CD4-positive, alpha-beta T cell (primary cell): Measurements from ENCODE around the gene SEMA3D. TPM values are rescaled to one million over a fixed set of nuclear protein-coding genes. Genes with fewer than 3 reads are reported as not detected.

ENCODE experiments used
- ATAC-seq: fragments of 200-7000 bp; cut with Tn5 transposase; one replicate; pipeline ENCODE4 v1.10.0; 2022; ENCODE audit warnings: mild to moderate bottlenecking; ENCODE audit not compliant: poor library complexity
- CTCF ChIA-PET: fragments of 350-600 bp; sonication (Branson Sonifier 250); formaldehyde crosslinking; loops from one replicate; lab custom pipeline; 2021; ENCODE audit warnings: antibody characterized with exemption, inconsistent platforms; lab: Charles Lee
- POLR2A ChIA-PET: fragments of 350-600 bp; sonication (Branson Sonifier 250); formaldehyde crosslinking; loops from one replicate; lab custom pipeline; 2021; ENCODE audit warnings: antibody characterized with exemption, inconsistent platforms; lab: Charles Lee
- DNase-seq, 14 experiments: peaks; one replicate each; pipeline ENCODE4 v3.0.0-alpha.2; 2013 to 2020; ENCODE audit warnings: mixed read lengths in 2 of 14
- H3K27ac ChIP-seq, 2 donors: one replicate each; pipeline versions ENCODE4 v1.5.1 to v1.7.0; 2013; ENCODE audit warnings: low read length in 2 of 2, low read depth in 1 of 2, mild to moderate bottlenecking in 1 of 2
- H3K27me3 ChIP-seq, 2 experiments: 1 replicate in 1 of 2; 2 replicates in 1 of 2; pipeline versions ENCODE4 v1.6.1 to v1.7.0; 2013; ENCODE audit warnings: low read length in 2 of 2, control low read depth in 1 of 2, mild to moderate bottlenecking in 1 of 2, moderate library complexity in 1 of 2; ENCODE audit not compliant: insufficient read depth in 2 of 2, control insufficient read depth in 1 of 2
- H3K36me3 ChIP-seq: one replicate; pipeline ENCODE4 v1.6.1; 2013; ENCODE audit warnings: low read length, control low read depth; ENCODE audit not compliant: insufficient read depth
- H3K4me1 ChIP-seq: one replicate; pipeline ENCODE4 v1.6.1; 2013; ENCODE audit warnings: low read length, control low read depth; ENCODE audit not compliant: insufficient read depth
- H3K4me3 ChIP-seq: one replicate; pipeline ENCODE4 v1.5.1; 2013; ENCODE audit warnings: mild to moderate bottlenecking, low read length, moderate library complexity
- H3K9me3 ChIP-seq, 2 experiments: 1 replicate in 1 of 2; 2 replicates in 1 of 2; pipeline versions ENCODE4 v1.6.1 to v1.7.0; 2013; ENCODE audit warnings: low read length in 2 of 2, mild to moderate bottlenecking in 2 of 2, control low read depth in 1 of 2, moderate library complexity in 1 of 2; ENCODE audit not compliant: control insufficient read depth in 1 of 2, insufficient read depth in 1 of 2
- H3K27ac Mint-ChIP-seq: one replicate; pipeline ENCODE4 v1.8.0; 2020; ENCODE audit warnings: mixed read lengths
- H3K27me3 Mint-ChIP-seq: one replicate; pipeline ENCODE4 v1.8.0; 2021; ENCODE audit warnings: mixed read lengths
- H3K36me3 Mint-ChIP-seq: one replicate; pipeline ENCODE4 v1.8.0; 2021; ENCODE audit warnings: low read depth, mixed read lengths
- H3K4me1 Mint-ChIP-seq: one replicate; pipeline ENCODE4 v1.8.0; 2021; ENCODE audit warnings: low read depth, mixed read lengths
- H3K4me3 Mint-ChIP-seq: one replicate; pipeline ENCODE4 v1.8.0; 2020; ENCODE audit warnings: mild to moderate bottlenecking, mixed read lengths
- H3K9me3 Mint-ChIP-seq: one replicate; pipeline ENCODE4 v1.8.0; 2020; ENCODE audit warnings: mixed read lengths
- CTCF ChIP-seq: fragments of 200-600 bp; IDR thresholded peaks from one replicate; pipeline ENCODE4 v1.8.0; 2022; ENCODE audit warnings: antibody characterized with exemption, mild to moderate bottlenecking
- intact Hi-C, 2 experiments: fragments of 100-400 bp; cut with DNase I in 1 of 2; cut with micrococcal nuclease in 1 of 2; formaldehyde crosslinking; loops; one replicate each; pipeline versions ENCODE4 v1.15.1 to v1.9.0; 2023 to 2025; cut with DNase I, micrococcal nuclease
- total RNA-seq, 174 experiments: library from RNA in 2 of 174; stranded (reverse) in 2 of 174; gene quantifications; one replicate each; pipeline ENCODE4 v1.2.3 and lab custom pipeline; 2021 to 2026

SEMA3D gene
- total RNA-seq, 2 experiments from 2014 or later: not detected

DNA sequence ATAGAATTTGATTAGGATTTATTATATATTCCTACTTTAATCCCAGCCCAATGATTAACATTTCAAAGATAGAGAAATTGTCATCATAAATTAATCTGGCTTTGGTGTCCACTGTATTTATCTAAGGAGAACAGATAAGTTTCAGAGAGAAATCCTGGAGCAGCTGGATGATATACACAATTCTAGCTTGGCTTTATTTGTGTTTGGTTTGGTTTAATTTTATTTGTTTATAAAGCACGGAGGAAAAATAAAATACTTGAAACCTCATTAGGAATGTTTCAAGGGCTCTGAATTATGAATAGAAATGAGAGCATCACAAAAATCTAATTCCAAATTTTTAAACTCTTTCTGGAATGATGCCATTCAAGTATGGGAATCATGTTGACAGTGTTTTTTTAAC lies 42.1 kb downstream of the SEMA3D start:
- ATAC-seq: no peak
- Histone ChIP-seq H3K27ac (no peak overlapping the region), H3K4me3 (no peak overlapping the region), H3K9me3 (peaks cover 0 to 4% of the 10 kb centered on the region in 2 experiments), H3K4me1 (no peaks in the 10 kb centered on the region), H3K36me3 (no peaks in the 10 kb centered on the region), H3K27me3 (no peaks in the 10 kb centered on the region)
- POLR2A ChIA-PET: no interaction called here
- Mint-ChIP-seq H3K27me3 (no peaks in the 10 kb centered on the region), H3K36me3 (no peaks in the 10 kb centered on the region), H3K4me3 (no peak overlapping the region), H3K27ac (no peak overlapping the region), H3K4me1 (no peaks in the 10 kb centered on the region), H3K9me3 (no peaks in the 10 kb centered on the region)
- CTCF ChIA-PET: no interaction called here
- DNase-seq: no peak
- no peak for TF ChIP-seq CTCF
- intact Hi-C loops: no loop called here

DNA sequence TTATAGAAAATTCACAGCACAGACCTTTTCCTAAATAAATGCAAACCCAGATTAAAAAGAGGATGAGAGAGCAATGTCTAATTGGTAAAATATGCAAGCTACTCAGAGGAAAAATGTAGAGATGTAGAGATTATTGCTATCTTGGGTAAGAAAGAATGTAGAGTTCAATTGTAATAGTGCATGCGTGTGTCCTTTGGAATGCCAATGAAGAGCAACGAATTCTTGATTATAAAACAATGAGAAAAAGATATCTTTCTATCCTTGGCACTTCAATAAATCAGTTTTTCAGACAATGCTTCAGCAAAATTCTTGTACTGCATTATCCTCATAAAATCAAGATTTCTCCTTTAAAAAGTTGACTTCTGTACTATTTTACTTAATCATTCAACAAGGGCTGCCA lies 50.9 kb downstream of the SEMA3D start:
- TF ChIP-seq CTCF: no peak
- no peaks in the 10 kb centered on the region for H3K27me3 ChIP-seq
- no peaks in the 10 kb centered on the region for H3K36me3 ChIP-seq
- H3K9me3 Mint-ChIP-seq: no peaks in the 10 kb centered on the region
- H3K4me1 ChIP-seq: no peaks in the 10 kb centered on the region
- DNase-seq (no peak), ATAC-seq (no peak)
- no peak overlapping the region for H3K4me3 Mint-ChIP-seq
- ChIA-PET CTCF (no interaction called here), POLR2A (no interaction called here)
- no peaks in the 10 kb centered on the region for H3K9me3 ChIP-seq
- no peak overlapping the region for H3K4me3 ChIP-seq
- intact Hi-C loops: no loop called here
- H3K4me1 Mint-ChIP-seq: no peaks in the 10 kb centered on the region
- no peak overlapping the region for H3K27ac Mint-ChIP-seq
- H3K27ac ChIP-seq: no peak overlapping the region
- no peaks in the 10 kb centered on the region for H3K36me3 Mint-ChIP-seq
- no peaks in the 10 kb centered on the region for H3K27me3 Mint-ChIP-seq

DNA sequence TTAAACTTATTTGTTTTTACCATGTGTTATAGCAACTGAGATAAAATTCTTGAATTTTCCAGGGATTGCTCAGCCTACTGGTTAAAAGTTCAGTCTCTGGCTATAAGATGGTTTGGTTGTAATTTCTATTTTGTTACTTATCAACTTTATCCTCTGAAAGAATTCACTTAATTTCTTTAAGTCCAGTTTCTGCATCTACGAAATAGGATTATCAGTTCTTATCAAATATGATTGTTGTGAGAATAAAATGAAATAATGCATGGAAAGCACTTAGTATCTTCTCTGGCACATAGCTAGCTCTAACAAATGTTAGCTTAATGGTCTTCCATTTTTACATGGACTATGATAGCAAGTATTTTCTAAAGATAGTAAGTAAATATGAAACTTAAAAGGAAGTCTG lies 53.3 kb downstream of the SEMA3D start:
- DNase-seq: no peak
- CTCF ChIA-PET: no interaction called here
- H3K4me3 ChIP-seq: no peak overlapping the region
- intact Hi-C loops: no loop called here
- H3K4me3 Mint-ChIP-seq: no peak overlapping the region
- H3K4me1 ChIP-seq: no peaks in the 10 kb centered on the region
- TF ChIP-seq CTCF: no peak
- no peak overlapping the region for H3K27ac ChIP-seq
- H3K27ac Mint-ChIP-seq: no peak overlapping the region
- no peaks in the 10 kb centered on the region for H3K27me3 ChIP-seq
- ATAC-seq: no peak
- H3K36me3 Mint-ChIP-seq: no peaks in the 10 kb centered on the region
- no peaks in the 10 kb centered on the region for H3K36me3 ChIP-seq
- no peaks in the 10 kb centered on the region for H3K4me1 Mint-ChIP-seq
- H3K27me3 Mint-ChIP-seq: no peaks in the 10 kb centered on the region
- H3K9me3 Mint-ChIP-seq: no peaks in the 10 kb centered on the region
- no peaks in the 10 kb centered on the region for H3K9me3 ChIP-seq
- POLR2A ChIA-PET: no interaction called here
